Stimulated activated naive CD8-positive, alpha-beta T cell treated with anti-CD3 and anti-CD28 coated beads, Interleukin-15, amount 100 ng/mL, for 72 hours (primary cell): ENCODE data around the gene JMJD8.

Source experiments
- ATAC-seq: fragments of 150-1000 bp; cut with Tn5 transposase; 2 replicates; pipeline ENCODE4 v1.10.0; 2021; ENCODE audit warnings: mild to moderate bottlenecking, moderate library complexity
- DNase-seq, 2 donors: peaks; one replicate each; pipeline ENCODE4 v3.0.0; 2021 to 2022
- H3K27ac Mint-ChIP-seq, 2 donors: one replicate each; pipeline ENCODE4 v1.8.0; 2022; ENCODE audit warnings: mild to moderate bottlenecking in 2 of 2, mixed read lengths in 2 of 2, moderate library complexity in 2 of 2
- H3K27me3 Mint-ChIP-seq: one replicate; pipeline ENCODE4 v1.8.0; 2022; ENCODE audit warnings: mixed read lengths
- H3K4me1 Mint-ChIP-seq: one replicate; pipeline ENCODE4 v1.8.0; 2022; ENCODE audit warnings: mild to moderate bottlenecking, mixed read lengths
- H3K4me3 Mint-ChIP-seq, 2 donors: one replicate each; pipeline ENCODE4 v1.8.0; 2022; ENCODE audit warnings: mild to moderate bottlenecking in 2 of 2, mixed read lengths in 2 of 2, moderate library complexity in 1 of 2
- H3K9me3 Mint-ChIP-seq, 2 donors: one replicate each; pipeline ENCODE4 v1.8.0; 2022; ENCODE audit warnings: mixed read lengths in 2 of 2

JMJD8 gene

DNA sequence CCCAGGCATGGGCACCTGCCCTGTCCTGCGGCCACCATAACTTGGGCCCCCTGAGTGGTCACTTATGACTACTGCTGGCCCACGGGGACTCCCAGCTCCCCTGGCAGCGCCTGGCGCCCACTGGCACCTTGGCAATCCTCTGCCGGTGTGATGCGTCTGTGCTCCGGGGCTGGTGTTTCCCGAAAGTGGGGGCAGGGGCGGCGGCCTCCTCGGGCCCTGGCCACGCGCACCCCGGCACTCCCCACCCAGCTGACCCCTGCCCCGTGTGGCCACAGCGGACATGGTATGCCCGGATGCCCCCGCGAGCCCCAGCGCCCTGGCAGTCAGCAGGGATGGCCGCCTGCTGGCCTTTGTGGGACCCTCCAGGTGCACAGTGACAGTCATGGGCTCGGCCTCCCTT, 26.6 kb downstream of the JMJD8 start:
- Mint-ChIP-seq H3K27ac (no peak overlapping the region), H3K4me3 (no peak overlapping the region), H3K27me3 (no peaks in the 10 kb centered on the region), H3K9me3 (no peaks in the 10 kb centered on the region), H3K4me1 (peaks cover 15% of the 10 kb centered on the region)
- ATAC-seq, result no peak
- no peak for DNase-seq

DNA sequence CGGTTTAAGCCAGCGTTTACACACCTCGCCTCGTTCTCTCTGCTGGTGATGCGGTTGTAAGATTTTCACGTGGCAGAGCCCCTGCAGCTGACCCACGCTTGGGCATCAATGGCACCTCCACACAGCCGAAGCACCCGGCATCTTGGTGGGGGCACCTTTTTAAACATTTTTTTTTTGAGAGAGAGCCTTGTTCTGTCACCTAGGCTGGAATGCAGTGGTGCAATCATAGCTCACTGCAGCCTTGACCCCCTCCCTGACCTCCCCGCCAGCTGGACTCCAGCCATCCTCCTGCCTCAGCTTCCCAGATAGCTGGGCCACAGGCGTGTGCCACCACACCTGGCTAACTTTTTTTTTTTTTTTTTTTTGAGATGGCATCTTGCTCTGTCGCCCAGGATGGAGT, 30.1 kb downstream of the JMJD8 start:
- peak overlapping the region in 1 of 2 donors; percentile 34 for H3K27ac Mint-ChIP-seq
- no peak for DNase-seq
- H3K4me3 Mint-ChIP-seq, result no peak overlapping the region
- no peaks in the 10 kb centered on the region for H3K27me3 Mint-ChIP-seq
- ATAC-seq, result no peak
- H3K9me3 Mint-ChIP-seq, result no peaks in the 10 kb centered on the region
- H3K4me1 Mint-ChIP-seq, result peaks cover 19% of the 10 kb centered on the region

DNA sequence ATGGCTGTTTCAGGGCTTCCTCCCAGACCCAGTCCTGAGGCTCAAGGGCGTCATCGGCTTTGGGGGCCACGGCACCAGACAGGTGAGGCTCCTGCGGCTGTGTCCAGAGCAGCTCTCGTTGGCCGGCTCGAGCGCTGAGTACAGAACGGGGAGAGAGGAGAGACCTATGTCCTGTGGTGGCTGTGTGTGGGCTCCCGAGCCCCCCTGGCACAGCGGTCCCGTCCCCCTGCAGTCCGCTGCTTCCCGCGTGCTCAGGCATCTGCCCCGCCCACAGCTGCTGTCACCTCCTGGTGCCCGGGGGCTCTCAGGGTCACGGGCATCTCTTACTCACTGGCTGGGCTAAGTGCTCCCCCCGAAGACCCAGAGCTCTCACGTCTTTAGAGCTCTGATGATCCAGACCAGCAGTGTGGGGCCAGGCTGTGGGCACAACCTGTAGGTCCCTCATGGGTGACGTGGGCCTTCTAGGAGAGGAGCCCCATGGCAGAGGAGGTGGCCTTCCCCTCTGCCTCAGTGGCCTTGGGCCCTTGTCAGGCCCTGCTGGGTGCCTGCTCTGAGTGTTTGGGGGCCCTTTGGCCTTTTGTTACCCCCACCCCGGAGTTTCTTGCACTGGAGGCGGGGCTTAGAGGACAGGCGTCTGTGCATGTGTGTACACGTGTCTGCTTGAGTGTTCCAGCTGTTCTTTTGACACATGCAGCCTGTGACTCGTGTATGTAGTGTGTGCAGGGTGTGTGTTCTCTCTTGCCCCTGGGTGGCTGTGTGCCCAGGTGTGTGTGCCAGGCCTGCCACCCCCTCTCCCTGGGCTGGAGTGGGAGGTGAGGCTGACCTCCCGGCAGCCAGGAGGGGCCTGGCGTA, 31.5 kb downstream of the JMJD8 start:
- peak overlapping the region in 1 of 2 donors; percentile 76 for H3K27ac Mint-ChIP-seq
- ATAC-seq (no peak), DNase-seq (no peak)
- H3K4me1 Mint-ChIP-seq, result peaks cover 27% of the 10 kb centered on the region
- H3K9me3 Mint-ChIP-seq, result no peaks in the 10 kb centered on the region
- H3K4me3 Mint-ChIP-seq, result no peak overlapping the region
- H3K27me3 Mint-ChIP-seq, result no peaks in the 10 kb centered on the region

DNA sequence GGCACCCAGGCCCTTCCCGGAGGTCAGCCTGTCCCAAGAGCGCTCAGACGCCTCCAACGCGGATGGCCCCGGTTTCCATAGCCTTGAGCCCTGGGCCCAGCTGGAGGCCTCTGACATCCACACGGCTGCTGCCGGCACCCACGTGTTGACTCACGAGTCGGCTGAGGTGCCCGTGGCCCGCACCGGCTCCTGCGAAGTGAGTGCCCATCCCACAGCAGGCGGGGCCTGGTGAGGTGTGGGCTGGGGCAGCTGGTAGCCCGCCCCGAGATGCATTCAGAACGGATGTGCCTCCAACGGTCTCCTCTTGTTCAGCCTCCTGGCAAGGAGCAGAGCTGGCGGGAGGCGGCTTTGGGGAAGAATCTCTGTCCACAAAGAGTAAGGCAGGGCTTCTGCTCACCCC, 32.3 kb downstream of the JMJD8 start:
- Mint-ChIP-seq H3K4me1 (peaks cover 35% of the 10 kb centered on the region), H3K27me3 (no peaks in the 10 kb centered on the region), H3K4me3 (no peak overlapping the region), H3K27ac (no peak overlapping the region), H3K9me3 (no peaks in the 10 kb centered on the region)
- ATAC-seq, result no peak
- no peak for DNase-seq

DNA sequence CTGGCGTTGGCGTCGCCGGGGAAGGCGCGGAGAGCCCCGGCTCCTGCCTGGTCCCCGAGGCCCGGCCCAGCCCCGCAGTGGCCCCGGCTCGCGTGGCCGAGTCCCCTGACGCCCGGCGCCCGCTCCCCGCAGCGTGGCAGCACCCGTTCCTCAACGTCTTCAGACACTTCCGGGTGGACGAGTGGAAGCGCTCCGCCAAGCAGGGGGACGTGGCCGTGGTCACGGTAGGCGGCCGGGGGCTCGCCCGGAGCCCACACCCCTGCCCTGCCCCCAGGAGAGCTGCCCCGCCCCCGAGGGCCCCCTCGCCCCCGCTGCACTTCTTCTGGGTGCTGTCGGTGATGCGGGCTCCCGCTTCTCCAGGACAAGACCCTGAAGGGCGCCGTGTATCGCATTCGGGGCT, 34.5 kb downstream of the JMJD8 start:
- Mint-ChIP-seq H3K4me3 (peak overlapping the region; percentile 79 to 81), H3K4me1 (peaks cover 56% of the 10 kb centered on the region), H3K9me3 (no peaks in the 10 kb centered on the region), H3K27ac (peak overlapping the region in 1 of 2 donors; percentile 82), H3K27me3 (no peaks in the 10 kb centered on the region)
- ATAC-seq (peak; percentile 21), DNase-seq (no peak)

DNA sequence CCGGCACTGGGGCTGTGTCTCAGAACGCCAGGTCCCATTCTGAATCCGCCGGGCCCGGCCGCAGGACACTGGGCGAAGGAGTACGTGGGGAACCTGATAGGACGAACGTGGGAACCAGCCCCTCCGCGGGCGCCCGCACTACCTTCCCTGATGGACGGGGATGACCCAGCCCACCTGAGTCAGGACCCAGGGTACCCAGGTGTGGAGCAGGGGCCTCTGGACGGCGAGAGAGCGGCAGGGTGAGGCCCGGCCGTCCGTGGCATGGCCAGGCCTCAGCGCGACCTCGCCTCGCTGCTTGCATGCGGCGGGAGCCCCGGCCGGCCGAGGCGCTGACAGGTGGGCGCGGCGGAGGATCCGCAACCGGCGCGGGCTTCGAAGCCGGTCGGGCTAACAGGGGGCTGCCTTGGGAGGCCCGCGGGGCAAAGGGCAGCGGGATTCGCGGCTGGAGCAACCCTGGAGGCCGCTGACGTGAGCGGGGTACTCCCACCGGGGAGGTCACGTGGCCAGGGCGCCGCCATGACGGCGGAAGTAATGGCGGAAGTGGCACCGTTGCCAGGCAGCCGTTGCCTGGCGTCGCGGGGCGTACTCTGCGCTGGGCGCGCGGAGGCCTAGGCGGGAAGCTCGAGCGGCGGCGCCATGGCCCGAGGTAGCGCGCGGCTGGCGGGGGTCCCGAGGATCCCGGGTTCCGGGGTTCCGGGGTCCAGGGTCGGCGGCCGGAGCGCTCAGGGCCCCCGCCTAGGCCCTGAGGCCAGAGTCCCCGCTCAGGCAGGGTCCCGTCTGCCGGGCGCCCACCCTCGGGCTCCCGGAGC, 35.1 kb downstream of the JMJD8 start, which contains the start of gene WDR90:
Gene WDR90, plus strand, starts transcription at position 585 of the 809 bp plus-strand sequence. Its CDS starts 52 bp downstream, at position 637.
- ATAC-seq (peak; percentile 93), DNase-seq (peak; percentile 86 to 92)
- H3K4me3 Mint-ChIP-seq, result peak within 1 kb of the TSS; percentile 86 to 90
- no peaks in the 10 kb centered on the region for H3K9me3 Mint-ChIP-seq
- peak within 1 kb of the TSS; percentile 52 to 94 for H3K27ac Mint-ChIP-seq
- H3K27me3 Mint-ChIP-seq, result no peaks in the 10 kb centered on the region
- peaks cover 62% of the 10 kb centered on the region for H3K4me1 Mint-ChIP-seq

DNA sequence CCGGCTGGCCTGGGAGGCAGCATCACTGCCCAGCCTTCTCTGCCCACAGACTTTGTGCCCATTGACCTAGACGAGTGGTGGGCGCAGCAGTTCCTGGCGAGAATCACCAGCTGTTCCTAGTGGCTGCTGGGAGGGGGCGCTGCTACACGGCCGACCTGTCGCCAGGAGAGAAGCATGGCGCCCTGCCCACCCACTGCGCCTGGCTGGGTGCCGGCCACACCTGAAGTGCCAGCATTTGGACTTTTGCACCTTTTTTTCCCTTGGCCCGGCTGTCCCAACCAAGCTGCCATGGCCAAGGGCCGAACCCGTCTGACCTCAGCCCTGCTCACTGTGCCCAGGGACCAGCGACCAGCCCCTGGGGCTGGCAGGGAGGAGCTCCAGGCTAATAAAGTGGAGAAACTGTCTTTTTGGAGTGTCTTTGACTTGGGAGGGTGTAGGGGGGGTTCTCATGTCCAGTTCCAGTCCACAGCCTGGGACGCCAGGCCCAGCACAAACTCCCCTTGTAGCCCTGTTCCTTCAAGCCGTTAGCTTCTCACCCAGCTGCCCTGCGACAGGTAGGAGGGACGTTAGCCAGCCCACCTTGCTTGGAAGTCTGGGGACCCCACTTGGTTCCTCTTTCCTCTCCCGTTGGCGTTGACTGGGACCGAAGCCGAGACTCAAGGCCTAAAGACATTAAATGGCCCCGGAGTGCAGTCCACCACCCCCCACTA, 35.9 kb downstream of the JMJD8 start:
- H3K4me3 Mint-ChIP-seq, result peak overlapping the region; percentile 86 to 90
- H3K27ac Mint-ChIP-seq, result peak overlapping the region; percentile 52 to 94
- no peaks in the 10 kb centered on the region for H3K9me3 Mint-ChIP-seq
- DNase-seq (peak; percentile 34 to 57), ATAC-seq (peak; percentile 19)
- H3K27me3 Mint-ChIP-seq, result no peaks in the 10 kb centered on the region
- H3K4me1 Mint-ChIP-seq, result peaks cover 70% of the 10 kb centered on the region

DNA sequence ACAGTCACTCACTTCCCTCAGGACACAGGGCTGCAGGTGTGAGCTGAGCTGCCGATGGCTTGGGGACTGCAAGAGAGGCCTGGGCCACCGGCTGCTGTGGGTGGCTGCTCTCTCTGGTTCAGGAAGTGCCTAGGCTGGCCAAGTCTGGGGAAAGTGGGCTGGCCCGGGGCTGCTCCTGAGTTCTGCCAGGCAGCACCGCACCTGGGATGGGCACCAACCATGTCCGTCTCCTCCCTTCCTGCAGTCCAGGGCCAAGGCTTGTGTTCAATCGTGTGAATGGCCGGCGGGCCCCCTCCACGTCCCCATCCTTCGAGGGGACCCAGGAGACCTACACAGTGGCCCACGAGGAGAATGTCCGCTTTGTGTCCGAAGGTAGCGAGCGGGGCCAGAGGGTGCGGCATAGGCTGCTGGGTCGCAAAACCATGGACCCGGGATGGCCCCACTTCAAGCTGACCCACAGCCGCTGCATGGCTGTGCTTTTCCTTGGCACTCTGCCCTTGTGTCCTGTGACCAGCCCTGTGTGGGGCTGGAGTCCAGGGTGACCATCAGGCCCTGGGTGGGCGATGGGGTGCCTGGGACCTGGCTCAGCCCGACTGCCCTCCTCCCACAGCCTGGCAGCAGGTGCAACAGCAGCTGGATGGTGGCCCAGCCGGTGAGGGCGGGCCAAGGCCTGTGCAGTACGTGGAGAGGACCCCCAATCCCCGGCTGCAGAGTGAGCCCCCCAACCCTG, 36.8 kb downstream of the JMJD8 start:
- no peak for ATAC-seq
- no peaks in the 10 kb centered on the region for H3K27me3 Mint-ChIP-seq
- peak overlapping the region in 1 of 2 donors; percentile 58 for H3K4me3 Mint-ChIP-seq
- peaks cover 78% of the 10 kb centered on the region for H3K4me1 Mint-ChIP-seq
- H3K9me3 Mint-ChIP-seq, result no peaks in the 10 kb centered on the region
- no peak for DNase-seq
- H3K27ac Mint-ChIP-seq, result no peak overlapping the region

DNA sequence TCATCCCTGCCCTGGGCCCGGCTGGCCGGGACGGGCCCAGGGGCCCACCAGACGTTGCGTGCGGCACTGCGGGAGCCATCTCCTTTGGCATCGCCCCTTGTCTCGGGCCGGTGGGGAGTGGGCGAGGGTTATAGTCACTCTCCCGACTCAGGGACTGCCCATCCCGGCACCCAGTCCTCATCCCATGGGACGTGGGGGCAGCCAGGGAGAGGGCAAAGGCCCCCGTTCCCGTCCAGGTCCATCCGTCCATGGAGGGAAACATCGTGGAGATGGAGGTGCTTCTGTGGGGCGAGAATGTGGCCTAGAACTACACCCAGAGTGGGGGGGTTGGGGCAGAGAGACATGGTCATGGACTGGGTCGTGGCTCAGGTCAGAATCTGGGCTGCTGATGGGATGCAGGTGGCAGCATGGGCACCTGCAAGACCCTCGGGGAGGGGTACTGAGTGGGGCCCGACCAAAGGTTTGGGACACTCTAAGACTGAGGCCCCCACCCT, 37.4 kb downstream of the JMJD8 start:
- ATAC-seq (no peak), DNase-seq (no peak)
- Mint-ChIP-seq H3K9me3 (no peaks in the 10 kb centered on the region), H3K4me1 (peaks cover 78% of the 10 kb centered on the region), H3K4me3 (no peak overlapping the region), H3K27ac (no peak overlapping the region), H3K27me3 (no peaks in the 10 kb centered on the region)

DNA sequence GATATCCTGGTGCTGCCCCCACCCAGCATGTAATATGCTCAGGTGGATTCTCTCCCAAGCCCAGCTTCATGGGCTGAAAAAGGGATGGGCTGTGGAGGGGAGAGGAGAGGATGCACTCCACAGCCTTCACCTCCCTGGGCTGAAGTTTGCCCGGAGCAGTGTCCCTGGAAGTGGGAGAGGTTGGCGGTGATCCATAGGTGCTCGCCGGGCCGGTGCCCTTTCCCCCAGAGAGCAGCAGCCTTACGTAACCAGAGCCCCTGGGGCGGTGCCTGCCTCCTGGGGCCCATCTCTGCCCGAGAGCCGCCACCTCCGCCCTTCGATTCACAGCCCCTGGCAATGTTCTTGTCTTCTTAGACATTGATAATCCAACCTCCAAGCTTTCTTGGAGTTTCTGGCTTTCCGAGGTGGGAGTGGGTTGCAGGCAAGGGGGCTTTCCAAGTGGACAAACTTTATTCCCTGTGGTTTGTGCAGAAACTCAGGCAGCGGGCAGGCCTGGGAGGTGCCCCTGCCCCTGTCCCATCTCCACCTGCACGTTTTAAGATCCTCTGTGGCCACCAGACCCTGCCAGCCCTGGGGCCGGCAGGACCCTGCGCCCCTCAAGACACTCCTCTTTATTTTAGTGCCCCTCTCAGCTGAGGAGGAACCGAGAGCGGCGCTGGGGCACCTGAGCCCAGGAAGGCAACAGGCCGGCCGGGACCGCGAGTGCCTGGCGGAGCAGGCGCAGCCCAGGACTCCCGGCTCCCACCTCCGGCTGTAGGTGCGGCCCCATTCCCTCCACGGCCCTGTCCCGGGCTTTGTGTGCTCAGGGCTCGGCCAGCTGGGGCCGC, 38.1 kb downstream of the JMJD8 start:
- peaks cover 71% of the 10 kb centered on the region for H3K4me1 Mint-ChIP-seq
- no peak for ATAC-seq

DNA sequence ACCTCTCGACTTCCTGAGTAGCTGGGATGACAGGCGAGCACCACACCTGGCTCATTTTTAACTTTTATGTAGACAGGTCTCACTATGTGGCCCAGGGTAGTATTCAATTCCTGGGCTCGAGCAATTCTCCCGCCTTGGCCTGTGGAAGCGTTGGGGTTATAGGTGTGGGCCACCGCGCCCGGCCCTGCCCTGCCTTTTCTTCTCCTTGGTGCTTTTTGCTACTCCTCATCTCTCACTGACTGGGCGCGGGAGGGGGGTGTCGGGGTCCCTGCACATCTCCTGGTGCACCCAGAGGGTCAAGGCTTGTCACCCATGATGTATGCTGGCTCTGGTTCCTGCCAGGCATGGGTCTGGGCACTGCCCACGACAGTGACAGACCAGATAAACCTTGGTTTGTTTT, 39.6 kb downstream of the JMJD8 start:
- H3K27me3 Mint-ChIP-seq, result no peaks in the 10 kb centered on the region
- no peaks in the 10 kb centered on the region for H3K9me3 Mint-ChIP-seq
- H3K4me1 Mint-ChIP-seq, result peaks cover 59% of the 10 kb centered on the region
- DNase-seq (no peak), ATAC-seq (no peak)
- peak overlapping the region; percentile 81 to 86 for H3K4me3 Mint-ChIP-seq
- H3K27ac Mint-ChIP-seq, result peak overlapping the region in 1 of 2 donors; percentile 69

More for the DNA sequence above, 38.1 kb downstream of the JMJD8 start:
- Mint-ChIP-seq H3K9me3 (no peaks in the 10 kb centered on the region), H3K27me3 (no peaks in the 10 kb centered on the region), H3K27ac (no peak overlapping the region), H3K4me3 (no peak overlapping the region)
- DNase-seq, result no peak

DNA sequence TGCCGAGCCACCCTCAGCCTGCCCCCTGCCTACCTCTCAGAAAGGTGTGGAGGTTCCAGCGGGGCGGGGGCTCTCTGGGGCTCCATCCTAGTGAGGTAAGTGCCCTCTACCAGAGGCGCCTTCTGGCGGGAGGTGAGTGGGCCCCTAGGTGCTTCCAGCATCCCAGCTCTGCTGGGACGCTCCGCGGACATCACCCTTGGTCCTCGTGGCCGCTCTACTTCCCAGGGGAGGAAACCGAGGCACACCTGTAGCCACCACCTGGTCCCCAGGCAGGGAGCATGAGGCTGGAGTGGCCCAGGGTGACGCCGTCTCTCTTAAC, 41.1 kb downstream of the JMJD8 start:
- Mint-ChIP-seq H3K27ac (peak overlapping the region in 1 of 2 donors; percentile 74), H3K9me3 (no peaks in the 10 kb centered on the region), H3K4me3 (peak overlapping the region; percentile 81 to 86), H3K27me3 (no peaks in the 10 kb centered on the region), H3K4me1 (peaks cover 60% of the 10 kb centered on the region)
- DNase-seq (no peak), ATAC-seq (no peak)

DNA sequence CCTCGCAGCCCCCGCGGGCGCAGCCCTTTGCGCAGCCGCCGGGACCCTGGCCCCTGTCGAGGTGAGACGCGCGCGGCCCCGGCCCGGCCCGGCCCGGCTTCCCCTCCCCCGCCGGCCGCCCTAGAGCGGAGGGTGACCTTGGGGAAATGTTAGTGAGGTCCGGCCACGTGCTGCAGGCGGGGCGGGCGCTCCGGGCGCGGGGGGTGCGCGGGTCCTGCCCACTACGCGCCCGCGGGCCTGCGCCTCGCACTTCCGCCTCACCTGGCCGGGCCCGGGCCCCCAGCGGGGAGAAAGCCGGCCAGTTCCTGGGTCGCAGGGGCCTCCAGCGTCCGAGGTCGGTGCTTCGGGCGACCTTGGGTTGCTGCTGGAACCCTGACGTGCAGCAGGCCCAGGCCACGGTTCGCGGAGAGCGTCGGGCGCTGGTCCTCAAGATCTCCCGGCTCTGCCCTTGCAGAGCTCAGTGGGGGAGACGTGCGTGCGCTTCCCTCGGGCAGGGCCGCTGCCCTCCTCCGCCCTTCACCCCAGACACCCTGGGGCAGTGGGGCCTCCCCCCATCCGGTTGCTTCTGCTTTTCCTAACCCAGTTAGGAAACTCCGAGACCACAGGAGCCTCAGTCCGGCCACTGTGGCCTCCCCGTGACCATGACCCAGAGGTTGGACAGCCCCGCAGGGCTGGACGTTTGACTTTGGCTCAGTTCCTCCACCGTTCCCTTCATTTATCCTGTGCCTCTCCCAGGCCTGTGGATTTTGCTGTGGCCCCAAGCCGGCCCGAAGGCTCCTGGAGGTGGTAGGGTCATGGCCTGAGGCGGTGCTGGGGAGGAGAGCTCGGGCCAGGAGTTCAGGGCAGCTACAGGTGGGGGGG, 41.7 kb downstream of the JMJD8 start:
- Mint-ChIP-seq H3K4me3 (peak overlapping the region; percentile 81 to 86), H3K9me3 (no peaks in the 10 kb centered on the region), H3K27me3 (no peaks in the 10 kb centered on the region), H3K27ac (peak overlapping the region in 1 of 2 donors; percentile 27), H3K4me1 (peaks cover 60% of the 10 kb centered on the region)
- peak; percentile 41 for ATAC-seq
- DNase-seq, result peak in 1 of 2 donors; percentile 39
